Brain microvascular endothelial cell (primary cell): ENCODE results near the gene TMEM87B.

Experiments
- DNase-seq: peaks from one replicate; pipeline ENCODE4 v3.0.0-alpha.2; 2020
- H3K27ac ChIP-seq: fragments of 250-450 bp; sonication (Bioruptor Pico); 2 replicates; pipeline ENCODE4 v1.5.1; 2020; ENCODE audit warnings: mild to moderate bottlenecking, moderate library complexity
- H3K27me3 ChIP-seq: fragments of 250-450 bp; sonication (Bioruptor Pico); replicated peaks from 2 replicates; pipeline ENCODE4 v1.5.1; 2020; ENCODE audit warnings: mild to moderate bottlenecking
- H3K36me3 ChIP-seq: fragments of 250-450 bp; sonication (Bioruptor Pico); replicated peaks from 2 replicates; pipeline ENCODE4 v1.5.1; 2020; ENCODE audit warnings: mild to moderate bottlenecking
- H3K4me3 ChIP-seq: 2 replicates; pipeline ENCODE4 v1.5.1; 2011; ENCODE audit warnings: low read depth, mild to moderate bottlenecking, control low read depth, low read length, moderate library complexity
- CTCF ChIP-seq: IDR thresholded peaks from 2 replicates; pipeline ENCODE4 v1.5.1; 2011; ENCODE audit warnings: low read depth, mild to moderate bottlenecking, moderate library complexity, low read length, control low read depth, inconsistent platforms; ENCODE audit errors: missing control alignments
- in situ Hi-C: cut with HindIII; loops from 2 replicates; pipeline ENCODE4 v1.10.0; 2017; ENCODE audit warnings: low sequenced_read_pairs, low pct_ligation_motif_present

TMEM87B gene

DNA sequence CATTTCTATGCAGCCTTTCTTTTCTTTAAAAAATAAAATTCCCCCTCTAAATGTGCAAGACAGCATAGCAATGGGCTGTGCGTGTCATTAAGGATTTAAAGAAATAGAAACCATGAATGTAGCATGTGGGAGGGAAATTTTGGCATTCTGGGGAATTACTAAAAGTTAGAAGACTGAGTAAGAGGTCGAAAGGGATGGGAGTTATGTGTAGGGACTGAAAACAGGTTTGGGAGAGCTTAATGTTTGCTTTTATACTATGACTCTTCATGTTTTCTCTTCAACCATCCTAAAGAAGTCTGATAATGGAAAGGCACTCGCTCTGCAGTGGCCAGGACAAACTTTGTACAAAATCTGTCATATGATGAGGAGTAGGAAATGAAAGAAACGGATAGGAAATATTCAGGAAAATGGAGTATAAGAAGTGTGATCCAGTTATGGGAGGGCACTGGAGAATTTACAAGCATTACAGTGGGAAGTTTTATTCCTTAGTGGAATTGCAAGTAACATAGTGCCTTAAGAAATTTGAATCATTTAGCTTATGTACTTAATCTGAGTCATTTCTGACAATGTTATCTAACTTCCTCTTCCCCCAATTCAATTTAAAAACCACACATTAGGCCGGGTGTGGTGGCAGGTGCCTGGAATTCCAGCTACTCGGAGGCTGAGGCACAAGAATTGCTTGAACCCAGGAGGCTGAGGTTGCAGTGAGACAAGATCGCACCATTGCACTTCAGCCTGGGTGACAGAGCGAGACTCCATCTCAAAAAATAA is 20.6 kb downstream of the TMEM87B start:
- Histone ChIP-seq H3K27me3 (no peaks in the 10 kb centered on the region), H3K36me3 (peaks cover 32% of the 10 kb centered on the region), H3K27ac (no peak overlapping the region), H3K4me3 (no peak overlapping the region)
- no peak for TF ChIP-seq CTCF
- in situ Hi-C loops: no loop called here
- DNase-seq: no peak

DNA sequence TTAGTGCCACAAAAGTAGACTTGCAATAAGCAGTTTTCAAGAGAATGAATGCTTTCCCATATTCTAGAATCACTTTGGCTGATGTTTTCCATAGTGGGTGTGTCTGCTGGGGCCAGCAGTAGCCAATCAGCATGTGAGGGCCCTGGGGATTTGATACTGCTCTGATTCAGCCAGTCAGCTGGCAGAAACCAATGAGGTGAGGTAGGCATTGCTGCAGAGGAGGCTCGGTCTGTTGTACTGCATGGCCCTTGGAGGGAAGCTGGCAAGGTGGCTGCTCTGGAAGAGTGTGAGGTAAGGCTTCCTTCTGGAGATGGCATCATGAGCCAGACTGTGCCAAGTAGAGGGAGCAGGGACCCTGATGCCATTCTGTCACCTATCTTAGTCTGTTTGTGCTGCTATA is 22.7 kb downstream of the TMEM87B start:
- no peak for TF ChIP-seq CTCF
- DNase-seq: no peak
- Histone ChIP-seq H3K4me3 (no peak overlapping the region), H3K36me3 (peaks cover 46% of the 10 kb centered on the region), H3K27me3 (no peaks in the 10 kb centered on the region), H3K27ac (no peak overlapping the region)
- in situ Hi-C loops: no loop called here

- TF ChIP-seq CTCF: no peak
- H3K27me3 ChIP-seq: no peaks in the 10 kb centered on the region
- H3K4me3 ChIP-seq: no peak overlapping the region
- H3K27ac ChIP-seq: no peak overlapping the region
- in situ Hi-C loops: no loop called here
- H3K36me3 ChIP-seq: peaks cover 69% of the 10 kb centered on the region
- no peak for DNase-seq
Observed at GRCh38 chr2:112081262-112081661, 26.2 kb downstream of the TMEM87B start.

GRCh38 chr2:112084689-112085374 is 29.8 kb downstream of the TMEM87B start:
- in situ Hi-C loops: no loop called here
- no peak for TF ChIP-seq CTCF
- no peaks in the 10 kb centered on the region for H3K27me3 ChIP-seq
- DNase-seq: no peak
- no peak overlapping the region for H3K4me3 ChIP-seq
- no peak overlapping the region for H3K27ac ChIP-seq
- H3K36me3 ChIP-seq: peaks cover 75% of the 10 kb centered on the region

- H3K36me3 ChIP-seq: peaks cover 80% of the 10 kb centered on the region
- in situ Hi-C loops: no loop called here
Observed at GRCh38 chr2:112085375-112085730, 30.3 kb downstream of the TMEM87B start.

More at GRCh38 chr2:112085375-112085730, 30.3 kb downstream of the TMEM87B start:
- Histone ChIP-seq H3K4me3 (no peak overlapping the region), H3K27me3 (no peaks in the 10 kb centered on the region), H3K27ac (no peak overlapping the region)
- DNase-seq: no peak
- no peak for TF ChIP-seq CTCF
